ENCODE data around the gene HTT.

GRCh38 chr4:3223956-3224748 lies 149.7 kb downstream of the HTT start:
- TF ChIP-seq CTCF (IDR thresholded peaks at IDR 0.05) (no peak), POLR2A (IDR thresholded peaks at IDR 0.05) (no peak)

All from esophagus squamous epithelium (tissue), 4 donors.